Measurements from ENCODE around the gene KIF21B. TPM values are rescaled to one million over a fixed set of nuclear protein-coding genes. Genes with fewer than 3 reads are reported as not detected.

KIF21B gene
- polyA plus RNA-seq, 1 experiment = 0.24 TPM

DNA sequence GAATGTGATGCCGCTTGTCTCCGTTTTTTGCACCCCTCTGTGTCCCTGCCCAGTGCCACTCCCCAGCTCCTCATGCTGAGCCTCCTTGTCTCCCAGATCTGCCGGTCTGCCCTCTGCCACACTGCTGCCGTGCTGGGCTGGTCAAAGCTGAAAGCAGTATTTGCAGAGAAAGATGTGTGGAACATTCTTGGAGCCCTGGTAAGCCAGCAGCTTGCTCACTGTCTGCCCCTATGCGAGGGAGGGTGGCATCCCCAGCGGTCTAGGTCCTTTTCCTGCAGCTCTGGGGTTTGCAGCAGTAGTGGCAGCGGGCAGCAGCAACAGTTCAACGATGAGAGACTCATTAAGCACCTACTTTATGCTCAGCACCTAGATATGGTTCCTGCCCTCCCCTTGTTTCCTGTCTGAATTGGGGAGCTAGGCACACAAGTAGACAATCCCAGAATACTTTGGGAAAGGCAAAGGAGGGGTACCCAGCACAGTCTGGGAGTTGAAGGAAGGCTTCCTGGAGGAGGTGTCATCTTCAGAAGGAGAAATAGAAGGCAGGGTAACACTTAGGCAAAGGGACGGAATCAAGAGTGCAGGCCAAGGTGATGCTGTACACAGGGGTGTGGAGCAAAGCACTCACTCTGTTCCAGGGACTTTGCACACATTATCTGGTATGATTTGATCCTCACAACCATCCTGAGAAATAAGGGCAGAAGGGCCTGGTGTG is 63.1 kb downstream of the KIF21B start:
- ChIA-PET POLR2A (no interaction called here), CTCF (interaction anchor here (1.0 to 1.3 kb wide), 2 partner anchors 12 to 154 kb away, joined by 3 read pairs; no protein-coding TSS in a partner anchor)
- Histone ChIP-seq H3K27ac (ENCODE audit: low read depth, low read length) (no peak overlapping the region), H3K9me3 (ENCODE audit: control insufficient read depth, insufficient read depth, low read length) (no peaks in the 10 kb centered on the region), H3K4me3 (ENCODE audit: low read depth, low read length) (no peak overlapping the region), H3K27me3 (ENCODE audit: control insufficient read depth, insufficient read depth, low read length) (peaks cover 33% of the 10 kb centered on the region)
- no peak for DNase-seq (ENCODE audit: low read depth, low spot score)
- TF ChIP-seq, protein P1, sequence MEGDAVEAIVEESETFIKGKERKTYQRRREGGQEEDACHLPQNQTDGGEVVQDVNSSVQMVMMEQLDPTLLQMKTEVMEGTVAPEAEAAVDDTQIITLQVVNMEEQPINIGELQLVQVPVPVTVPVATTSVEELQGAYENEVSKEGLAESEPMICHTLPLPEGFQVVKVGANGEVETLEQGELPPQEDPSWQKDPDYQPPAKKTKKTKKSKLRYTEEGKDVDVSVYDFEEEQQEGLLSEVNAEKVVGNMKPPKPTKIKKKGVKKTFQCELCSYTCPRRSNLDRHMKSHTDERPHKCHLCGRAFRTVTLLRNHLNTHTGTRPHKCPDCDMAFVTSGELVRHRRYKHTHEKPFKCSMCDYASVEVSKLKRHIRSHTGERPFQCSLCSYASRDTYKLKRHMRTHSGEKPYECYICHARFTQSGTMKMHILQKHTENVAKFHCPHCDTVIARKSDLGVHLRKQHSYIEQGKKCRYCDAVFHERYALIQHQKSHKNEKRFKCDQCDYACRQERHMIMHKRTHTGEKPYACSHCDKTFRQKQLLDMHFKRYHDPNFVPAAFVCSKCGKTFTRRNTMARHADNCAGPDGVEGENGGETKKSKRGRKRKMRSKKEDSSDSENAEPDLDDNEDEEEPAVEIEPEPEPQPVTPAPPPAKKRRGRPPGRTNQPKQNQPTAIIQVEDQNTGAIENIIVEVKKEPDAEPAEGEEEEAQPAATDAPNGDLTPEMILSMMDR (IDR thresholded peaks at IDR 0.05; ENCODE audit: low read depth, low read length) = no peak

GRCh38 chr1:200959411-200959921 is 64.0 kb downstream of the KIF21B start:
- Histone ChIP-seq H3K27me3 (ENCODE audit: control insufficient read depth, insufficient read depth, low read length) (peaks cover 25% of the 10 kb centered on the region), H3K4me3 (ENCODE audit: low read depth, low read length) (no peak overlapping the region), H3K27ac (ENCODE audit: low read depth, low read length) (no peak overlapping the region), H3K9me3 (ENCODE audit: control insufficient read depth, insufficient read depth, low read length) (no peaks in the 10 kb centered on the region)
- CTCF ChIA-PET = interaction anchor here (1.3 kb wide), 1 partner anchor 155 kb away, joined by 3 read pairs; no protein-coding TSS in a partner anchor
- no peak for DNase-seq (ENCODE audit: low read depth, low spot score)
- POLR2A ChIA-PET = no interaction called here
- TF ChIP-seq, protein P1 (IDR thresholded peaks at IDR 0.05; ENCODE audit: low read depth, low read length) = no peak

DNA sequence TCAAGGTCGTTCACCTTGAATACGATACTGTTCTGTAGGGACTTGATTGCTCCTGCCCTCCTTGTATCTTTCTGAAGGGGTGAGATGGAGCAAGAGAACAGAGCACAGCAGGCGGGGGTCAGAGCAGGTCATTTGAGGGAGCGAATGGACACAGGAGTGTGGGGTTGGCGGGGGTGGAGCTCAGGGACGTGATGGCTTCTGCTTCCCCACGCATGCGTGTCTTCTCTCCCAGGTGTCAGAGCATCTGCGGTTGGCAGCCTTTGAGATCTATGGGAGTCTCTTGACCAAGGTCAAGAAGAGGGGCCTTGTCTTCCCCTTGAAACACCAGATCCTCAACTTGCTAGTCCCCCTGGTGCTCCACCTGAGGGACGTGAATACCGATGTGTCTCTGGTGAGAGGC is 64.9 kb downstream of the KIF21B start:
- Histone ChIP-seq H3K9me3 (ENCODE audit: control insufficient read depth, insufficient read depth, low read length) (no peaks in the 10 kb centered on the region), H3K4me3 (ENCODE audit: low read depth, low read length) (no peak overlapping the region), H3K27me3 (ENCODE audit: control insufficient read depth, insufficient read depth, low read length) (peaks cover 28% of the 10 kb centered on the region), H3K27ac (ENCODE audit: low read depth, low read length) (no peak overlapping the region)
- POLR2A ChIA-PET = no interaction called here
- no peak for DNase-seq (ENCODE audit: low read depth, low spot score)
- CTCF ChIA-PET = interaction anchor here (1.3 kb wide), 1 partner anchor 13 kb away, joined by 4 read pairs; no protein-coding TSS in a partner anchor
- TF ChIP-seq, protein P1 (IDR thresholded peaks at IDR 0.05; ENCODE audit: low read depth, low read length) = no peak

DNA sequence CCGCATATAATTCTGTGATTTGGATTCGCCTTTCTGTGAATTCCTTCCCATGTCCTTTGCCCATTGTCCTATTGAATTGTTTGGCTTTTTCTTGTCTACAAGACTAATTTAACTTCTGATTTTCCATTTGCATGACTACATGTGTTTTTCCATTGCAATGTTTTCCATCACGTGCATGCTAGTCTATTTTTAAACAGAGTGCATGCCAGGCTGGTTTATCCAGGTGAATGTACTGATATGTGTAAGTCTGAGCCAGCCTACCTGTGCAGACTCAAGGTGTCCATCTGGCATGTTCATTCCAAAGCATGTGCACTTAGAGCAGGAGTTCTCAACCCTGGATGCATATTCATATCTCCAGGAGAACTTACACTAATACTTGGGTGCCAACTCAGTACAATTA is 69.1 kb downstream of the KIF21B start:
- DNase-seq (ENCODE audit: low read depth, low spot score) = no peak
- ChIA-PET CTCF (no interaction called here), POLR2A (no interaction called here)
- no peak overlapping the region for H3K4me3 ChIP-seq (ENCODE audit: low read depth, low read length)
- TF ChIP-seq, protein P1 (IDR thresholded peaks at IDR 0.05; ENCODE audit: low read depth, low read length) = no peak
- peaks cover 21% of the 10 kb centered on the region for H3K27me3 ChIP-seq (ENCODE audit: control insufficient read depth, insufficient read depth, low read length)
- H3K9me3 ChIP-seq (ENCODE audit: control insufficient read depth, insufficient read depth, low read length) = no peaks in the 10 kb centered on the region
- H3K27ac ChIP-seq (ENCODE audit: low read depth, low read length) = no peak overlapping the region

GRCh38 chr1:200951016-200951415 is 72.5 kb downstream of the KIF21B start:
- TF ChIP-seq, protein P1 (IDR thresholded peaks at IDR 0.05; ENCODE audit: low read depth, low read length) = no peak
- Histone ChIP-seq H3K27me3 (ENCODE audit: control insufficient read depth, insufficient read depth, low read length) (peaks cover 16% of the 10 kb centered on the region), H3K9me3 (ENCODE audit: control insufficient read depth, insufficient read depth, low read length) (peaks cover 4% of the 10 kb centered on the region), H3K4me3 (ENCODE audit: low read depth, low read length) (no peak overlapping the region), H3K27ac (ENCODE audit: low read depth, low read length) (no peak overlapping the region)
- CTCF ChIA-PET = interaction anchor here (0.6 kb wide), 1 partner anchor 13 kb away, joined by 3 read pairs; no protein-coding TSS in a partner anchor
- DNase-seq (ENCODE audit: low read depth, low spot score) = no peak
- POLR2A ChIA-PET = no interaction called here
